HG03103 (cell line): ENCODE results near the gene FKBP5.
"Not testable (repeated sequence)": the region's sequence is repeated elsewhere in the genome, so short reads cannot be mapped to it uniquely, and the experiment has no call there.

Source experiments
- ATAC-seq: cut with Tn5 transposase; IDR thresholded peaks from one replicate; pipeline ENCODE4 v1.9.1; 2021; ENCODE audit warnings: low read depth; ENCODE audit not compliant: unreplicated experiment

Gene FKBP5

DNA sequence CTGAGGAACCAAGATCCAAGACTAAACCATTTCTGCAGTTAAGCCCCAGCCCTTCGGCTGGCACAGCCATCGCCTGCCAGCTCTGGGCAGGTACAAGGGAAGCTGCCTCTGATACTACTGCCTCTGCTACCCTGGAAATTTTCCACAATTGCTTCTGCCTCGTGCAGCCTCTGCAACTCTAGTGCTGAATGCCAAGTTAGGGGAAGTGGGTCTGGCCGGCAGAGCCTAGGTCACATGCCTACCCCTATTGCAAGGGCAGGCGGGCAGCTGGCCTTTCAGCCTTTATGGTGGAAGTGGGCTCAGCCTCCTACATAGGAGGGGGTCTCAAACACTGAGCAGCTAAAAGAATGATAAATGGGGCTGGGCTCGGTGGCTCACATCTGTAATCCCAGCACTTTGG lies 131.5 kb downstream of the FKBP5 start:
- no peak for ATAC-seq

DNA sequence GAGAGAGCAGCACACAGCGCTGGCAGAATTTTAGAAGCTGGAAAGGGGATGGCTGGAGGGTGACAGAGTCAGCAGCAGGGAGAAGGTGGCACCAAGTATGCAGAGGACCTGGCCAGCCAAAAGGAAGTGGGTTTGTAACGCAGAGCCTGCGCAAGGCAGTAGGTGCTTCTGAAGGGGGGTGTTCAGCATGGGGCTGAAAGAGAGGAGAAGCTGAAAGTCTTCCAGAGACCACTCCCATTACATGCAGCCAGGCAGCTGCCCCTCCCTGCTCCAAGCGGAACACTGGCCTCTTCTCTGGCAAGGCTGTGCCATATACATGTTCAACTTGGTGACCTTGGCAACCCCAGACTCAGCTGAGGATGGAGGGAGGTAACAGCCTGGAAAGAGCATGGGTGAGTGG lies 133.9 kb downstream of the FKBP5 start:
- no peak for ATAC-seq

DNA sequence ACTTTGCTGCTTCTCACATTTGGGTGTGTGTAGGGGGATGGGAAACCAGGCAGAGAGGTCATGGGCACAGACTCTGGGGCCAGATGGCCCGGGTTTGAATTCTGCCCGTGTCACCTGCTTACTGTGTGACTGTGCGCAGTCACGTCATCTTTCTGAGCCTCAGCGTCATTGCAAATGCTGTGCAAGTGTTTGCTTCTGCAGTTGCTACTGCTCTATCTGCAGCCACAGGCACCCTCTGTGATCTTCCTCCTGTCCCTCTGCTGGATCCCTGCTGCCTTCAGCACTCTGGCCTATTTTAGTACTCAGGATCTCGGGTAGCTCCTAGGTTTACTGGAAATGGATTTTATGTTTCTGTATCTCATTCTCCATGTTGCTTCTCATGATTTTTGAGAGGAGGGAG lies 135.4 kb downstream of the FKBP5 start:
- ATAC-seq, result no peak

GRCh38 chr6:35552285-35552917 lies 136.3 kb downstream of the FKBP5 start:
- no peak for ATAC-seq

GRCh38 chr6:35550437-35550836 lies 138.3 kb downstream of the FKBP5 start:
- no peak for ATAC-seq

- ATAC-seq, result no peak
Measured at GRCh38 chr6:35547676-35548075, 141.0 kb downstream of the FKBP5 start.

DNA sequence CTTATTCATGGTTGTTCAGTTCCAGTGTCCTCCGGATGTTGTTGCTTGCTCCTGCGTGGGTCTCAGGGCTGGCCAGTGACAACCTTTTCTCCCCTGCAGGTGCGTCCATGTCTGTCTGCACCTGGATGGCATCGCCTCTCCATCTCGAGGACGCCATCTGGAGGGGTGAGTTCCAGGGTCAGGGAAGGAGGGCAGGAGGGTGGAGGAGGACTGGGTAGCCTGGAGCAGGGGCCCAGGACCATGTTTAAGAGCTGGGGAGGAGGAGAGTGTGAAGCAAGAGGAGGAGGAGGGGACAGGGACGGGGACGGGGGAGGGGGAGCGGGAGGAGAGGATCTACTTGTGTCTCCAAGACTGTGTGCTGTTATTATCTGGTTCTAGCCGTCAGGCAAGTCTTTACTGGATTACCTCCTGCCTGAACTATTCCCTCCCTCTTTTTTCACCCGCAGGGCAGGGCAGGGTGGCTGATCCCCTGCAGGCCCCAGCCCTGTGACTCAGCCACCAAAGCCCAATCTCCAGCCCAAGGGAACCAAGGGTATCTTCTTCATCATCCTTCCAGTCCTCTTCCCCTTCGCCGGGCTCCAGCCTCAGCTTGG lies 143.8 kb downstream of the FKBP5 start:
- no peak for ATAC-seq

DNA sequence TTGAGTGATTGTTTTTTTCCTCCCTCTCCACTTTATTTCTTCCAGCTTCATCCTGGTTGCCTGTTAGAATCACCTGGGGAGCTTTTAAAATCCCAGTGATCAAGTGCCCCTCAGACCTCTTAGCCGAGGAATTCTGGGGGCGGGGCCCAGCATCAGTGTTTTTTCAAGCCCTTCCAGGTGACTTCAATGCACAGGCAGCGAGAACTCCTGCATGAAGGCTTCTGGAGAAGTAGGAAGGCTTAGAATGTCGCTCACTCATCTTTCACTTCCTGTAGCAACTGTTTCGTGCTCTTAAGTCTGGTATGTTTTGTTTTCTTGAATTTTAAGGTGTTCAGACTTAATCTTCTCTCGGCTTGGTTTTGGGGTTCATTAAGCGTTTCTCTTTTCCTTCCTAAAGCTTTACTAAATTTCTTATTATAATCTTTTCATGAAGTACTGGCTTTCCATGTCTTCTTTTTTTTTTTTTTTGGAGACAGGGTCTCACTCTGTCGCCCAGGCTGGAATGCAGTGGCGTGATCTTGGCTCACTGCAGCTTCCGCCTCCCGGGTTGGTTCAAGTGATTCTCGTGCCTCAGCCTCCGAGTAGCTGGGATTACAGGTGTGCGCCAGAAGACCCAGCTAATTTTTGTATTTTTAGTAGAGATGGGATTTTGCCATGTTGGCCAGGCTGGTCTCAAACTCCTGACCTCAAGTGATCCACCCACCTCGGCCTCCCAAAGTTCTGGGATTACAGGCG lies 145.1 kb downstream of the FKBP5 start:
- no peak for ATAC-seq

DNA sequence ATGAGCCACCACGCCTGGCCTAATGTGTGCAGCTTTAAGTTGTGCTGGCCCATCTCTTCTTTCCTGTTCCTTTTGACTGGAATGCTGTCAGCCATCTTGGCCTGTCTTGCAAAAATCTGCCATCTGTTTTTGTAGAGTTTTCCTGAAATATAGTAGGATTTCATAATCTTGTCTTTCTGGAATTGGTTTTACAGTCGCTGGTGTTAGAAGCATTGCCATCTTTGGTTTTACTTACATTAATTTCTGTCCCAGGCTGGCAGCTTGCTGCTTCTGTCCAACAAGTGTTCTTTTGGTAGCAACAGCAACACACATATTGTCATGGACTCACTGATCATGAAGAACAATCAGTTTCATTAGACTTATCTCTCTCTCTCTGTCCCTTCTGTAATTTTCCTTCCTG lies 146.9 kb downstream of the FKBP5 start:
- ATAC-seq, result no peak

DNA sequence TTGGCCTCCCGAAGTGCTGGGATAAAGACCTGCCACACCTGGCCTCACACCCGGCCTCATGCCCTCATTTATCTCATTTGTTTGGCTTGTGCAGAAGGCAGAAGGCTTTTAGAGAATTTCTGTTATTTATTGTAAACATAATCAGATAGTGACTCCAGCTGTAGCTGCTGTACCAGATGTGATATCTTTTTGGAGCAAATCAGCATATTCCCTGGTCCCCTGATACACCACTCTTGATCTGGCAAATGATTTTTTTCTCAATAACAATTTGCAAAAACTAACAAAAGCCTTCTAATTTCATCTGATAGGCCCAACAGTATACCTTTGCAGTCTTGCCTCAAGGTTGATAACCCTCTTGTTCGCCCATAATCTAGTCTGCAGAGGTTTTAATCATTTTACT lies 149.5 kb downstream of the FKBP5 start:
- no peak for ATAC-seq

GRCh38 chr6:35535847-35536246 lies 152.9 kb downstream of the FKBP5 start:
- ATAC-seq, result not testable (repeated sequence)

DNA sequence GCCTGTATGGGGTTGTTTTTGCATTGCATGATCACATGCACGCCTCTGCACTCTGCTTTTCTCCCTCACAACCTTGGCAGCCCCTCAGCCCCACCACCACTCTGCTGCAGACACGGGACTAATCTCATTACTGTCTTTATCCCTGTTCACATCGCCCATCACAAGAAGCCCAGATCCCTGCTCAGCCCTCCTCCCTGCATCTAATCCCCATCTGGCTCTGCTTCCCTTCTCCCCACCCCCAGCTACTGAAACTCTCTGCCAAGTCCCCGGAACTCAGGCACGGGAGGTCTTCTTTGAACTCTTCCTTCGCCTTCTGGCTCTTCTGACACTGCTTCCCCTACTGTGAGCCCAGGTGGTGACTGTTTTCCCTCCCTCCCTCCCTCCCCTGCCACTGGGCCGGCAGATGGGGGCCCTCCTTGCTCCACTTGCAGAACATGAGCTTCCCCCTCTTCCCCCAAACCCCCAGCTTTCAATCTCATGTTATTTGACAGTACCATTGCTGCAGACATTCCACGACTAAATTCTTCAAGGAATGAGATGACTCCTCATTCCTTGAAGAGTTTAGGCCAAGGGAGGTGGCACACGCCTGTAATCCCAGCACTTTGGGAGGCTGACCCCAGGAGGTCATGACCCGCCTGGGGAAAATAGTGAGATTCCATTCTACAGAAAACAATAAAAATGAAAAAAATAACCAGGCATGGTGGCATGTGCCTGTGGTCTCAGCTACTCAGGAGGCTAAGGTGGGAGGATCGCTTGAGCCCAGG lies 154.1 kb downstream of the FKBP5 start:
- no peak for ATAC-seq

GRCh38 chr6:35533981-35534380 lies 154.7 kb downstream of the FKBP5 start:
- no peak for ATAC-seq

- ATAC-seq, result no peak
Measured at GRCh38 chr6:35532126-35532525, 156.6 kb downstream of the FKBP5 start.

DNA sequence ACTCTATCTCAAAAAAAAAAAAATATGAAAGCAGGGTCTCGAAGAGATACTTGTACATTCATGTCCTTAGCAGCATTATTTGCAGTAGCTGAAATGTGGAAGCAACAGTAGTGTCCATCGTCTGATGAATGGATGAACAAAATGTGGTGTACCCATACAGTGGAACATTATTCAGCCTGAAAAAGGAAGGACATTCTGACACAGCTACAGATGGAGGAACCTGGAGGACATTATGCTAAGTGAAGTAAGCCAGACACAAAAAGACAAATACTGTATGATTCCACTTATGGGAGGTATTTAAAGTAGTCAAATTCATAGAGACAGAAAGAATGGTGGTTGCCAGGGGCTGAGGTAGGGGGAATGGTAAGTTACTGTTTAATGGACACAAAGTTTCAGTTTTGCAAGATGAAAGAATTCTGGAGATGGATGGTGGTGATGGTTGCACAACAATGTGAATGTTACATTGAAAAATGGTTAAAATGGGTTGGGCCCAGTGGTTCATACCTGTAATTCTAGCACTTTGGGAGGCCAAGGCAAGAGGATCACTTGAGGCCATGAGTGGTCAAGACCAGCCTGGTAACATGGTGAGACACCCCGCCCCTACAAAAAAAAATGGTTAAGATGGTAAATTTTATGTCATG lies 164.2 kb downstream of the FKBP5 start:
- ATAC-seq, result no peak
